ENCODE data around the gene EPYC. TPM values are rescaled to one million over a fixed set of nuclear protein-coding genes. Genes with fewer than 3 reads are reported as not detected.

Gene EPYC
- total and polyA plus RNA-seq, 2 experiments from 2014 or later: not detected

DNA sequence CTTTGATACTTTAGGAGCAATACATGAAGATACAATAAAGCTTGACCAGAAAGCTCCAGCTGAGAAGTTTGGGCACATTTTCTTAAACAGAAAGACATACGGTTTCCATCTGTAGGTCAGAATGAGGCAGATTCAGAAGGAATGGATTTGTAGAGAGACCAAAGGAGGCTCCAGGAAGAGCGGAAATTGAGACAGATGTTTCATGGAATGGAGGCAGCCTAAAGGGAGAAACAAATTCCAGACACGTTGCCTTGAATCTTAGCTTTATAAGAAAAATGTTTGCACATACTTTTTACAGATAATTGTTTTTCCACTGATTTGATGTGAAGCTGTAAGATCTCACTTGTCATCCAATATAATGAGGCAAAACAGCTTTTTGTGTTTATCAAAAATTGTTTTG, 24.8 kb downstream of the EPYC start:
- Histone ChIP-seq H3K79me2 (replicated peaks; ENCODE audit: insufficient read depth) (no peaks in the 10 kb centered on the region), H4K20me1 (replicated peaks; ENCODE audit: insufficient read depth) (peaks cover 8% of the 10 kb centered on the region), H3K4me1 (ENCODE audit: insufficient read depth) (peaks cover 14% of the 10 kb centered on the region), H3K36me3 (ENCODE audit: insufficient read depth) (no peaks in the 10 kb centered on the region), H3K27me3 (ENCODE audit: insufficient read depth) (peaks cover 53% of the 10 kb centered on the region), H3K4me2 (no peak overlapping the region), H3K4me3 (no peak overlapping the region), H3F3A (replicated peaks; ENCODE audit: low read depth) (0 out of 2 replicates have a peak, but pooled peaks cover 4% of the 10 kb centered on the region), H3K9me2 (ENCODE audit: insufficient read depth) (no peaks in the 10 kb centered on the region), H3K27ac (ENCODE audit: low read depth) (no peak overlapping the region), H2AFZ (no peak overlapping the region)
- H3K27ac Mint-ChIP-seq: no peak overlapping the region
- H3K9me3 Mint-ChIP-seq: peaks cover under 1% of the 10 kb centered on the region; the same call in 1 of the 3 replicates
- TF ChIP-seq CREB1 (CRISPR knock-in tag; IDR thresholded peaks at IDR 0.05; ENCODE audit: low read depth) (no peak), ZNF462 (CRISPR knock-in tag; IDR thresholded peaks at IDR 0.05) (no peak), POLR2AphosphoS5 (IDR thresholded peaks at IDR 0.05; ENCODE audit: low read depth) (no peak), NANOG (IDR thresholded peaks at IDR 0.05; ENCODE audit: borderline replicate concordance) (no peak), ZNF114 (CRISPR knock-in tag; IDR thresholded peaks at IDR 0.05) (no peak), EZH2 (IDR thresholded peaks at IDR 0.05; ENCODE audit: low read depth, unreplicated experiment) (no peak), EZH2phosphoT487 (IDR thresholded peaks at IDR 0.05; ENCODE audit: unreplicated experiment) (no peak), REST (IDR thresholded peaks at IDR 0.05; ENCODE audit: unreplicated experiment) (no peak), JUNB (IDR thresholded peaks at IDR 0.05; ENCODE audit: unreplicated experiment) (no peak), STAT1 (IDR thresholded peaks at IDR 0.05; ENCODE audit: unreplicated experiment) (no peak), ZNF331 (CRISPR knock-in tag; IDR thresholded peaks at IDR 0.05; ENCODE audit: low read depth) (no peak)
- TF ChIP-seq, protein P1, sequence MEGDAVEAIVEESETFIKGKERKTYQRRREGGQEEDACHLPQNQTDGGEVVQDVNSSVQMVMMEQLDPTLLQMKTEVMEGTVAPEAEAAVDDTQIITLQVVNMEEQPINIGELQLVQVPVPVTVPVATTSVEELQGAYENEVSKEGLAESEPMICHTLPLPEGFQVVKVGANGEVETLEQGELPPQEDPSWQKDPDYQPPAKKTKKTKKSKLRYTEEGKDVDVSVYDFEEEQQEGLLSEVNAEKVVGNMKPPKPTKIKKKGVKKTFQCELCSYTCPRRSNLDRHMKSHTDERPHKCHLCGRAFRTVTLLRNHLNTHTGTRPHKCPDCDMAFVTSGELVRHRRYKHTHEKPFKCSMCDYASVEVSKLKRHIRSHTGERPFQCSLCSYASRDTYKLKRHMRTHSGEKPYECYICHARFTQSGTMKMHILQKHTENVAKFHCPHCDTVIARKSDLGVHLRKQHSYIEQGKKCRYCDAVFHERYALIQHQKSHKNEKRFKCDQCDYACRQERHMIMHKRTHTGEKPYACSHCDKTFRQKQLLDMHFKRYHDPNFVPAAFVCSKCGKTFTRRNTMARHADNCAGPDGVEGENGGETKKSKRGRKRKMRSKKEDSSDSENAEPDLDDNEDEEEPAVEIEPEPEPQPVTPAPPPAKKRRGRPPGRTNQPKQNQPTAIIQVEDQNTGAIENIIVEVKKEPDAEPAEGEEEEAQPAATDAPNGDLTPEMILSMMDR (conservative IDR thresholded peaks at IDR 0.05; ENCODE audit: low read depth in 2 of 2): no peak
- TF ChIP-seq, protein P2, sequence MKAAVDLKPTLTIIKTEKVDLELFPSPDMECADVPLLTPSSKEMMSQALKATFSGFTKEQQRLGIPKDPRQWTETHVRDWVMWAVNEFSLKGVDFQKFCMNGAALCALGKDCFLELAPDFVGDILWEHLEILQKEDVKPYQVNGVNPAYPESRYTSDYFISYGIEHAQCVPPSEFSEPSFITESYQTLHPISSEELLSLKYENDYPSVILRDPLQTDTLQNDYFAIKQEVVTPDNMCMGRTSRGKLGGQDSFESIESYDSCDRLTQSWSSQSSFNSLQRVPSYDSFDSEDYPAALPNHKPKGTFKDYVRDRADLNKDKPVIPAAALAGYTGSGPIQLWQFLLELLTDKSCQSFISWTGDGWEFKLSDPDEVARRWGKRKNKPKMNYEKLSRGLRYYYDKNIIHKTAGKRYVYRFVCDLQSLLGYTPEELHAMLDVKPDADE (IDR thresholded peaks at IDR 0.05): no peak
- no peaks in the 10 kb centered on the region for H3K36me3 Mint-ChIP-seq (ENCODE audit: low read depth)
- peaks cover 19% of the 10 kb centered on the region for H3K4me1 Mint-ChIP-seq
- DNase-seq (ENCODE audit: low spot score) (no peak), ATAC-seq (no peak)
- peaks cover 31% of the 10 kb centered on the region for H3K27me3 Mint-ChIP-seq (ENCODE audit: insufficient read depth, low read depth, poor library complexity)
- no peak overlapping the region for H3K4me3 Mint-ChIP-seq
